SKM-1 treated with dmso at 0.1 percent for 144 hours (cell line): ENCODE measurements around the gene DDX39A.
"Not testable (repeated sequence)": the region's sequence is repeated elsewhere in the genome, so short reads cannot be mapped to it uniquely, and the experiment has no call there.

ENCODE experiments used
- DNase-seq: peaks from one replicate; lab custom pipeline; 2025; ENCODE audit not compliant: unreplicated experiment; lab: John Stamatoyannopoulos, UW

DDX39A gene

DNA sequence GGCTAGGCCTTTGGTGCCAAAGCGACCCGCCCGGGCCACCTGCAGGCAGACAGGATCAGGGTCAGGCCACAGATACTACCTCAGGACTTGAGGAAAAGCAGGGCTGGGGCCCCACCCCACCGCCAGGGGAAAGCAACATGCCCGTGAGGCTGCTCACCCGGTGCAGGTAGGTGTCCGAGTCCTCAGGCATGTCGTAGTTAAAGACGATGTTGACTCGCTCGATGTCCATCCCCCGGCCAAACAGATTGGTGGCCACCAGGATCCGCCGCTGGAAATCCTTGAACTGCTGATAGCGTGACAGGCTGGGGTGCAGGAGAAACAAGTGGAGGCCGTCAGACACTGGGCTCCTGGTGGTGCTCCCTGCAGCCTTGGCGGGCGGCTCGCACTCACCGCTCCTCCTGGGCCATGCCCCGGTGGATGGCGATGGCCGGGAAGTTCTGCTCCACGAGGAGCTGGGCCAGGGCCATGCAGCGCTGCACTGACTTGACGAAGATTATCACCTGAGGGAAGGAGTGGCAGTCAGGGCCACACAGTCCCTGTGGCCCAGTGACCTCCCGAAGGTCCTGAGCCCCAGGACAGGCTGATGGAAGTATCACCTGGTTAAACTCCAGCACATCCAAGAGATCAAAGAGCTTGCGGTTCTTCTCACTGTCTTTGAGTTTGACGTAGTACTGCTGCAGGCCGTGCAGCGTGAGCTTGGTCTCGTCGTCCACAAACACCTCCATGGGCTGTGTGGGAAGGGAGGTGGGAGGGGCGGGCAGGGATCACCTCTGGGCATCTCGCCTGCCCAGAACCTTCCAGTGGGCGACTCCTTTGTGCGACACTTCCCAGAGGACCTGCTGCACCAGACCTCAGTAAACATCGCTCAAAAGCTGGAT lies 9.8 kb downstream of the DDX39A start:
- DNase-seq = no peak

DNA sequence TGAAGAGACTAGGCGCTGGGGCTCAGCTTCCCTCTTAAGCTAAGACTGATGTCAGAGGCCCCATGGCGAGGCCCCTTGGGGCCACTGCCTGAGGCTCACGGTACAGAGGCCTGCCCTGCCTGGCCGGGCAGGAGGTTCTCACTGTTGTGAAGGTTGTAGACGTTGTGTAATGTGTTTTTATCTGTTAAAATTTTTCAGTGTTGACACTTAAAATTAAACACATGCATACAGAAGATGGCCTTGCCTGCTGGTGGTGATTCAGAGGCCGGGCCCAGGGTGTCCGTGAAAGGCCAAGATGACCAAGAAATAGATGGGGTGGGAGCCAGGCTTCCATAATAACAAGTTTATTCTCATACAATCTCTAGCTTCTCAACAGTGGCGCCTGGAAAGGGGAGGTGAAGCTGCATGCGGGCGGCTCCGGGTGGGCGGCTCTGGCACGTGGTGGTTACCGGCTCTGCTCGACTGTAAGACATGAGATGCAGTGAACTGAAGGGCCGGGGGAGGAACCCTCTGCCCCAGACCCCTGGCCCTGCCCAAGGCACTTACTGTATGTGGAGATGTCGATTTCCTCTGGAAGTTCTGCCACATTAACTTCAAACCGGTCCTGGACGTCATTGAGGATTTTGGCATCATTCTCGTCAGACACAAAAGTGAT lies 10.5 kb downstream of the DDX39A start:
- no peak for DNase-seq

DNA sequence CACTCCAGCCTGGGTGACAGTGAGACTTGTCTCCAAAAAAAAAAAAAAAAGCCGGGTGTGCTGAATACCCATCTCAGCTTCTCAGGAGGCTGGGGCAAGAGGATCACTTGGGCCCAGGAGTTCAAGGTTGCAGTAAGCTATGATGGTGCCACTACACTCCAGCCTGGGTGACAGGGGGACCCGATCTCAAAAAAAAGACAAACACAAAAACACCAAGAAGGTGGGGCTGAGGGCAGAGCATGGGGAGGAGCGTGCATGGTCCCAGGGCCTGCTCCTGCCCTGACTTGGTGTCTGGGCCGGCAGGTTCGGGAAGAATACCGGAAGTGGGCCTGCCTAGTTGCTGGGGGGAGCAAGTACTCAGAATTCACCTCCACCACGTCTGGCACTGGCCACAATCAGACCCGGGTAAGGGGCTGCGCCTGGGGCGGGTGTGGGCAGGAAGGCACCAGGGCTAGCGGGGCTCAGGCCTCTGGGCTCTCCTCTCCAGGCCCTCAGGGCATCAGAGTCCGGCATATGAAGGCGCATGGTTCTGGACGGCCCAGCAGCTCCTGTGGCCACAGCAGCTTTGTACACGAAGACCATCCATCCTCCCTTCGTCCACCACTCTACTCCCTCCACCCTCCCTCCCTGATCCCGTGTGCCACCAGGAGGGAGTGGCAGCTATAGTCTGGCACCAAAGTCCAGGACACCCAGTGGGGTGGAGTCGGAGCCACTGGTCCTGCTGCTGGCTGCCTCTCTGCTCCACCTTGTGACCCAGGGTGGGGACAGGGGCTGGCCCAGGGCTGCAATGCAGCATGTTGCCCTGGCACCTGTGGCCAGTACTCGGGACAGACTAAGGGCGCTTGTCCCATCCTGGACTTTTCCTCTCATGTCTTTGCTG lies 11.3 kb downstream of the DDX39A start:
- no peak for DNase-seq

DNA sequence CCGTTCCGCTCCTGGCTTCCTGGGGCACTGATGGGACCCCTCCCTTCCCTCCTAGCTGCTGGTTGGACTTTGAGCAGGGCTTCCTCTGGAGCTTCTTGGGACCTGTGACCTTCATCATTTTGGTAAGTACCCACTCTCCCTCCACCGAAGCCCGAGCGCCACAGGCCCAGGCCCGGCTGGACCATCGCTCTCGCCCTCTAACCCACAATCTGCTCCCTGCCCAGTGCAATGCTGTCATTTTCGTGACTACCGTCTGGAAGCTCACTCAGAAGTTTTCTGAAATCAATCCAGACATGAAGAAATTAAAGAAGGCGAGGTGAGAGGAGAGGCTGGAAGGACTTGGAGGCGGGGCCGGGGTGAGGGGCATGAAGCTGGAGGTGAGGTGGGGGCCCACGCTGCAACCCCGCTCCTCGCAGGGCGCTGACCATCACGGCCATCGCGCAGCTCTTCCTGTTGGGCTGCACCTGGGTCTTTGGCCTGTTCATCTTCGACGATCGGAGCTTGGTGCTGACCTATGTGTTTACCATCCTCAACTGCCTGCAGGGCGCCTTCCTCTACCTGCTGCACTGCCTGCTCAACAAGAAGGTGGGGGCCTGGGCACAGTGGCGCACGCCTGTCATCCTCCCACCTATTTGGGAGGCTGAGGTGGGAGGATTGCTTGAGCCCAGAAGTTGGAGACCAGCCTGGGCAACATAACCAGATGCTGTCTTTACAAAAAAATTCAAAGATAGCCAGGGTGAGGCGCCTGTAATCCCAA lies 12.3 kb downstream of the DDX39A start:
- DNase-seq = no peak

DNA sequence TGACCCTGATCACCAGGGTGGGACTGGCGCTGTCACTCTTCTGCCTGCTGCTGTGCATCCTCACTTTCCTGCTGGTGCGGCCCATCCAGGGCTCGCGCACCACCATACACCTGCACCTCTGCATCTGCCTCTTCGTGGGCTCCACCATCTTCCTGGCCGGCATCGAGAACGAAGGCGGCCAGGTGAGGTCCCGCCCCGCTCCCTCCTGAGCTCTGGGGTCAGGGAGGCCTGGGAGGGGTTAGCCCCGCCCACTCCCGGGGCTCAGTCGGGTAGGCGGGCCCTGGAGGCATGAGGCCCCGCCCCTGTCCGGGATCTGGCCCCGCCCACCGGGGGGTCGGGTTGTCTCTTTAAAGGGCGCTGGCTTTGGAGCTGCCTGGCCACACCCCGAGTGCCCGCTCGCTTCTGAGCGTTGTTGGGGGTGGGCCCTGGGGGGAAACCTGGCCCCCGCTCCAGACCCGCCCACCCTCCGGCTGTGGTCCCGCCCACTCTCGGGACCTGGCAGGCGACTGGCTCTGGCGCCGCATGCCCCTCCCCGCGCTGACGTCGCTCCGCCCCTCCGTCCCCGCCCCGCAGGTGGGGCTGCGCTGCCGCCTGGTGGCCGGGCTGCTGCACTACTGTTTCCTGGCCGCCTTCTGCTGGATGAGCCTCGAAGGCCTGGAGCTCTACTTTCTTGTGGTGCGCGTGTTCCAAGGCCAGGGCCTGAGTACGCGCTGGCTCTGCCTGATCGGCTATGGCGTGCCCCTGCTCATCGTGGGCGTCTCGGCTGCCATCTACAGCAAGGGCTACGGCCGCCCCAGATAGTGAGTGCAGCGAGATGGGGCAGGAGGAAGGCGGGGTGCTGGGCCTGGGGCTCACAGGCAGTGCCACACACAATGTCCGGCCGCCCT lies 13.1 kb downstream of the DDX39A start:
- peak; percentile 80 for DNase-seq

DNA sequence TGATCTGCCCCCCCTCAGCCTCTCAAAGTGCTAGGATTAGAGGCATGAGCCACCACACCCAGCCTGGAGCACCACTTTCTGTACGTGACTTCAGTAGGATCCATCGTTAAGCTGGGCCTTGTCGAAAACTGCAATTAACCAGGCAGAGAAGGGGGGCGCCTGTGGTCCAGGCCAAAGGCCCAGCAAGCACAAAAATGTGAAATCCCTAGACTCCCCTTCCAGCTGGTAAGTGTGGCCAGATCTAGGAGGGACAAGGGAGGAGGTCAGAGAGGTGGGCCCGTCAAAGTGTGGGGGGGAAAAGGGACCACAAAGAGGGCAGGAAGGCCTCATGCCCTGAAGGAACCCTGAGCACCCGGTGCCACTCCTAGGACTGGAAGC lies 13.8 kb downstream of the DDX39A start:
- no peak for DNase-seq

DNA sequence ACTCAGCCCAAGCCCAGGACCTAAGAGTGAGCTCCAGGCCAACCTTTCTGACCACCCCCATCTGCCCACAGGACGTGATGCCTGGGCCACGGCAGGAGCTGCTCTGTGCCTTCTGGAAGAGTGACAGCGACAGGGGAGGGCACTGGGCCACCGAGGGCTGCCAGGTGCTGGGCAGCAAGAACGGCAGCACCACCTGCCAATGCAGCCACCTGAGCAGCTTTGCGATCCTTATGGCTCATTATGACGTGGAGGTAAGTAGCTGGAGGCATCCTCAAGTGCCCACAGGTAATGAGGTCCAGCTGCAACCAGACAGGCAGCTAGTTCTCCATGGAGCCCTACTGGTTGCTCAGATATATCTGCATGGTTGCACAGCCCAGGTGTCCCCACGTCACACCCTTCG lies 14.8 kb downstream of the DDX39A start:
- no peak for DNase-seq

DNA sequence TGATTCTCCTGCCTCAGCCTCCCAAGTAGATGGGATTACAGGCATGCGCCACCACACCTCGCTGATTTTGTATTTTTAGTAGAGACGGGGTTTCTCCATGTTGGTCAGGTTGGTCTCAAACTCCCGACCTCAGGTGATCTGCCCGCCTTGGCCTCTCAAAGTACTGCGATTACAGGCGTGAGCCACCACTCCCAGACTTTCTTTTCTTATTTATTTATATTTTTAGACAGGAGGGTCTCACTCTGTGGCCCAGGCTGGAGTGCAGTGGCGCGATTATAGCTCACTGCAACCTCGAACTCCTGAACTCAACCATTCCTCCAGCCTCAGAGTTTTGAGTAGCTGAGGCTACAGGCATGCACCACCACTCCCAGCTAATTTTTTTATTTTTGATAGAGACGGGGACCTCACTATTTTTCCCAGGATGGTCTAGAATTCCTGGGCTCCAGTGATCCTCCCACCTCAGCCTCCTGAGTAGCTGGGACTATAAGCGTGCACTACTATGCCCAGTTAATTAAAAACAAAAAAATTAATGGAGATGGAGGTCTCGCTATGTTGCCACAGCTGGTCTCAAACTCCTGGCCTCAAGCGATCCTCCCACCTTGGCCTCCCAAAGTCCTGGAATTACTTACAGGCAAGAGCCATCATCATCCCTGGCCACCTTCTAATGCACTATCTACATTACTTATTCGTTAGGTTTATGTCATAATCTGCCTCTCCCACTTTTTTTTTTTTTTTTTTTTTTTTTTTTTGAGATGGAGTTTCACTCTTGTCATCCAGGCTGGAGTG lies 15.8 kb downstream of the DDX39A start:
- not testable (repeated sequence) for DNase-seq

DNA sequence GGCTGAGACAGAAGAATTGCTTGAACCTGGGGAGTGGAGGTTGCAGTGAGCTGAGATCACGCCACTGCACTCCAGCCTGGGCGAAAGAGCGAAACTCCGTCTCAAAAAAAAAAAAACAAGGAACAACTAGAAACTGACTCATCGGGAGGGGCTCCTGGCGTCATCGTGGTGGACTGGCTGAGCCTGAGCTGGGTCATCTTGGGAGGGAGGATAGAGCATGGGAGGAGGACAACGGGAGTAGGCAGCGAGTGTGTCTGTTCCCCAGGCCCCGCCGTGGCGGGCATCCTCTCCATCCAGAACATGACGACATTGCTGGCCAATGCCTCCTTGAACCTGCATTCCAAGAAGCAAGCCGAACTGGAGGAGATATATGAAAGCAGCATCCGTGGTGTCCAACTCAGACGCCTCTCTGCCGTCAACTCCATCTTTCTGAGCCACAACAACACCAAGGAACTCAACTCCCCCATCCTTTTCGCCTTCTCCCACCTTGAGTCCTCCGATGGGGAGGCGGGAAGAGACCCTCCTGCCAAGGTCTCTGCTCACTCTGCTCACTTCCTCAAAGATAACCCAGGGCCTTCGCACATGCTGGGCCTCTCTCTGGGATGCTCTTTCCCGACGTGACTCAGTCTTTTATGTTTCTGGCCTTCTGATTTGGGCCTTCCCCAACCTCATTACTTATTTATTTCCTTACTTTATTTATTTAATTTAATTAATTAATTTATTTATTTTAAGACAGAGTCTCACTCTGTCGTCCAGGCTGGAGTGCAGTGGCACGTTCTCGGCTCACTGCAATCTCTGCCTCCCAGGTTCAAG lies 16.6 kb downstream of the DDX39A start:
- DNase-seq = no peak

DNA sequence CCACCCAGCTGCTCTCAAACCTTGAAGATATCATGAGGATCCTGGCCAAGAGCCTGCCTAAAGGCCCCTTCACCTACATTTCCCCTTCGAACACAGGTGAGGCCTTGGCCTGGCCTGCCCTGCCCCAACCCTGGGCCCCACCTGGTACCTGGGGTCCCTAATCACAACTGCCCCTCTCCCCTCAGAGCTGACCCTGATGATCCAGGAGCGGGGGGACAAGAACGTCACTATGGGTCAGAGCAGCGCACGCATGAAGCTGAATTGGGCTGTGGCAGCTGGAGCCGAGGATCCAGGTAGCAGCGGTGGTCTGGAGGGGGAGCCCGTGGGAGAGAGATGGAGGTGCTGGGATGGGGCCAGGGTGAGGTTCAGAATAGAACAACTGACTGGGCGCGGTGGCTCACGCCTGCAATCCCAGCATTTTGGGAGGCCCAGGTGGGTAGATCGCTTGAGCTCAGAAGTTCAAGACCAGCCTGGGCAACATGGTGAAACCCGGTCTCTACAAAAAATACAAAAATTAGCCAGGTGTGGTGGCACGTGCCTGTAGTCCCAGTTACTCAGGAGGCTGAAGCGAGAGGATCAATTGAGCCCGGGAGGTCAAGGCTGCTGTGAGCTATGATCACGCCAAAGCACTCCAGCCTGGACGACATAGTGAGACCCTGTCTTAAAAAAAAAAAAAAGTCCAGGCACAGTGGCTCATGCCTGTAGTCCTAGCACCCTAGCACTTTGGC lies 17.5 kb downstream of the DDX39A start:
- DNase-seq = no peak

DNA sequence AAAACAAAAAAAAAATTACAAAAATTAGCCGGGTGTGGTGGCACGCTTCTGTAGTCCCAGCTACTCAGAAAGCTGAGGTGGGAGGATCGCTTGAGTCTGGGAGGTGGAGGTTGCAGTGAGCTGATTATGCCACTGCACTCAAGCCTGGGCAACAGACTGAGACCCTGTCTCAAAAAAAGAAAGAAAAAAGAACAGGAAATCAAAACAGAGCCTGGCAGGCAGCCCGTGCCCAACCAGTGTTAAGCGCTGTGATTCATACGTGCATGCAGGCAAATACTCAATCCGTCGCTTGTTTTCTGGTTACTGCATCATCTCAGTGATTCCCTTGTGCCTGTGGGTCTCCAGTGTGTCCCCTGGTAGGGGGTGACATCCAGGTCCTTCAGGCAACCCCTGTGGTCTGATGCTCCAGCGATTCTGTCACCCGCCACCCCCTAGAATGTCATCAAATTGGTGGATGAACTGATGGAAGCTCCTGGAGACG lies 18.1 kb downstream of the DDX39A start:
- no peak for DNase-seq

DNA sequence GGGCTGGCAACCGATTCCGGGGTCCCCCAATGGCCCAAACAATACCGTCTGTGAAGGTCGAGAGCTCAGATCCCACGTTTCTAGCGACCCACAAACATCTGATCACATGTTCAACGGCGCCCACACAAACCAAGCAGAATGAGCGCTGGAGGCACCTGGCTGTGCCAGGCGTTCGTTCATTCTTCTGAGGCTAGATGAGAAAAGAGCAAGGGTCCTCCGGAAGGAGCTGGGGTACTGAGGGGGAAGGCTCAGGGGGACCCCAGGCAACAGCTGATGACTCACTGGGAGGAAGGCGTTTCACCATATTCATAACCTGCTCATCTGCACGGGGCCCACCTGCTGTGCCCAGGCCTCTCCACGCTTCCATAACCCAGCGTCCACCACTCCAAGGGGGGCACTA lies 22.0 kb downstream of the DDX39A start:
- not testable (repeated sequence) for DNase-seq

DNA sequence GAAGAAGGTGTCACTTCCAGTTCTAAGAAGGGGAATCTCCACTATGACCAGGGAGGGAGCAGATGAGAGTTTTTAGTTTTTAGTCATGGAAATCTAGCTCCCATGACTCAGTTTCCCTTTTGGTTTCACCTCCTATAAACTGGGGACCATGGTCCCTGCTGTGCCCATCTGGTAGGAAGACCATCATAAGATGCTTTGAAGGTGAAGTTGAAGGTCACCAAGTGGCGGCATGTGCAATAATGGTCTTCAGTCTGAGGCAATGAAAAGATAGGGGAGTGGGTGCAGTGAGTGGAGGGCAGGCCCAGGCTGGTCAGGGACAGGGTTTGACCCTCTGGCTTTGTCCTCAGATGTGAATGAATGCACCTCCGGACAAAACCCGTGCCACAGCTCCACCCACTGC lies 22.4 kb downstream of the DDX39A start:
- not testable (repeated sequence) for DNase-seq

DNA sequence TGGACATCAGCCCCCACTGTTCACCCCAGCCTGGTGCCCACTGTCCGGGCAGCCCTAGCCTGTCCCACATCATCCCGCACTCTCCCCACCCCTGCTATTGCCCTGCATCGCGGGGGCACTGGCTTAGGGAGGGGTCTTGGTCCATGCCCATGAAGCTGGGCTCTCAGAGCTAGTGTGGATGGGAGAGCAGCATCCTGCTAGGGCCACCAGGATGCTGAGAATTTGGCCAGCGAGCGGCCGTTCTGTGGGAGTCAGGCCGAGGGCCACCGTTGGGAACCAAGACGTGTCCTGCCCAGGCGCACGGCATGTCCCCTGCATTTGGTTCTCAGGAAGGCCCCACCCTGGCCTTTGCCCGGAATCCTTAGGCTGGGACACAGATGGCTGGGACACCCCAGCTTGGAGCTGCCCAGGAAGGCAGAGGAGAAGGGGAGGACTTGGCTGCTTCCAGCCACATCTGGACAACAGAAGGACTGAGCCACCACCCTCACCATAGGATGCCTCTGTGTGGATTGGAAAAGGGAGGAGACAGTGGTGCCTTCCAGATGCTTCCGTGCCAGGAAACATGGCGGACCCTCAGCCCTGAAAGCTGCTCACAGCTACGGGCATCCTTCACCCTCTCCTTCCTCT lies 23.3 kb downstream of the DDX39A start:
- DNase-seq = peak; percentile 33

DNA sequence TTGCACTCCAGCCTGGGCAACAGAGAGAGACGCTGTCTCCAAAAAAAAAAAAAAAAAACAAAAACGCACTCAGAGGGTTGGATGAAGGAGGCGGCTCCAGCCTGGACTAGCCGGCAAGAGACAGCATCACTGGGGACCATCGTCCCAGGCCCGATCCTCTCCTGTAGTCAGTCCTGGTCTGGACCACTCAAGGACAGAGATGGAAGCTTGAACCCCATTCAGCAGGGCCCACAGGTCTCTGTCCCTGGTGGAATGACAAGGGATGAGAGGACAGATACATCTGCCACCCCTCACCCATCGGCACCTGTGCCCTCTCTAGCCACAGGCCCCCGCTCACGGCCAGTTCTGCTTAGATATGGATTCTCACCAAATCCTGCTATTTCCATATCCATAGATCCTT lies 23.9 kb downstream of the DDX39A start:
- no peak for DNase-seq

DNA sequence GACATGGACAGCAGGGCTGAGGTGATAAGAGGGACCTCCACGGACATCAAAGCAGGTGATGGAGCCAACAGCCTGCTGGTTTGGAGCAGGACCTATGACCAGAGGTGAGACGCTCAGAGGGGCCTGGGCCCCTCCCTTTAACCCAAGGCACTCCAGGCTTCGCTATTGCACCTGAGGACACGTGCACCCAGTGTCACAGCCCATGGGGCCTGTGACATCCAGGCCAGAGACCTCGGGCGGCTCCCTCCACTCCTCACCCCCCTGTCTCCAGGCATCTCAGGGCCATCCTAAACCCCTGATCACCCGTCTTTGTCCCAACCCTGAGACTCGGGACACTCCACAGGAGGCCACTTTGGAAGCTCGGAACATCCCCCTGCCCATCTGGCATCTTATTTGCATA lies 25.0 kb downstream of the DDX39A start:
- DNase-seq = no peak

DNA sequence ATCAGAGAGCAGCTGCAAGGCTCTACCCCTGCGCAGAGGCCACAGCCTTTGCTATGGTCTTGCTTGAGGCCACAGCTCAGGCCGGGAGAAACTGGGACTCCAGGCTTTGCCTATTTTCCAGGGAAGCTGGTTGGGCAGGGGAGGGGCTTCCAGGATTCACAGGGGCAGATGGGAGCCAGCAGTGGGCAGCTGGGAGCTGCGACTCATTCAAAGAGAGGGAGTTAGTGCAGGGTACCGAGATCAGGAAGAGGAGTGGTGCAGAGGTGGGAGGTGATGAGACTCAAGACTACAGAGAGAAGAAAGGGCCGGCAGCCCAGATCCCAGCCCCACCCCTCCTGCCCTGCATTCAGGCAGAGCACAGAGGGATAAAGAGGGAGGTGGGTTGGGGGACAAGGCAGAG lies 25.8 kb downstream of the DDX39A start:
- no peak for DNase-seq
